Measurements from ENCODE around the gene DCLK3. TPM values are rescaled to one million over a fixed set of nuclear protein-coding genes. Genes with fewer than 3 reads are reported as not detected.

Gene DCLK3
- total RNA-seq, 1 experiment from 2014 or later = 1.4 TPM

- Histone ChIP-seq H2BK120ac (ENCODE audit: low read depth, low read length, poor library complexity, severe bottlenecking) (no peak overlapping the region), H4K5ac (ENCODE audit: insufficient read length, low read depth, low read length) (no peak overlapping the region), H4K8ac (replicated peaks; ENCODE audit: insufficient read length, low read depth, low read length) (no peak overlapping the region), H3K9me3 (ENCODE audit: control insufficient read depth, low read depth, low read length) (no peaks in the 10 kb centered on the region), H3K18ac (ENCODE audit: insufficient read length, low read depth, low read length) (no peak overlapping the region), H3K4ac (ENCODE audit: low read depth, low read length) (no peak overlapping the region), H2BK20ac (ENCODE audit: low read depth, low read length, poor library complexity, severe bottlenecking) (no peak overlapping the region), H3T11ph (ENCODE audit: low read length) (no peak overlapping the region), H3K4me1 (ENCODE audit: insufficient read depth, low read length) (no peaks in the 10 kb centered on the region), H2BK5ac (ENCODE audit: insufficient read length, low read length) (no peak overlapping the region), H3K27ac (ENCODE audit: insufficient read length, low read depth, low read length) (no peak overlapping the region), H3K56ac (ENCODE audit: insufficient read length, low read depth, low read length) (no peak overlapping the region), H2BK15ac (ENCODE audit: low read depth, low read length) (no peak overlapping the region), H3K4me2 (ENCODE audit: insufficient read depth, insufficient read length, low read length) (no peak overlapping the region), H2AFZ (ENCODE audit: low read length) (no peak overlapping the region), H3K23ac (ENCODE audit: insufficient read length, low read depth, low read length) (no peak overlapping the region), H3K27me3 (ENCODE audit: insufficient read depth, low read length) (no peaks in the 10 kb centered on the region), H3K79me2 (ENCODE audit: insufficient read depth, low read length) (no peaks in the 10 kb centered on the region), H3K14ac (ENCODE audit: insufficient read depth, low read length) (no peak overlapping the region), H4K20me1 (ENCODE audit: control insufficient read depth, insufficient read depth, insufficient read length) (no peaks in the 10 kb centered on the region), H3K23me2 (ENCODE audit: insufficient read length, low read depth, low read length, poor library complexity, severe bottlenecking) (no peaks in the 10 kb centered on the region), H2BK12ac (ENCODE audit: insufficient read length, low read depth, low read length) (no peak overlapping the region), H2AK5ac (ENCODE audit: insufficient read length, low read length) (no peak overlapping the region), H4K91ac (ENCODE audit: insufficient read length, low read depth, low read length) (no peak overlapping the region), H3K9ac (ENCODE audit: extremely low read depth, insufficient read length, low read length) (no peak overlapping the region), H3K79me1 (ENCODE audit: insufficient read depth, low read depth, low read length, poor library complexity, severe bottlenecking) (no peaks in the 10 kb centered on the region)
- WGBS (ENCODE audit: extremely low coverage, insufficient read length, low lambda C conversion rate) = no CpG with 5 or more reads among the region's 3 CpGs
- H3K36me3 Mint-ChIP-seq (ENCODE audit: insufficient read depth in 1 of 3, low read depth in 3 of 3) = no peaks in the 10 kb centered on the region
- H3K4me3 Mint-ChIP-seq = no peak overlapping the region
- DNase-seq = no peak
- no peaks in the 10 kb centered on the region for H3K9me3 Mint-ChIP-seq
- no peak overlapping the region; a peak in 1 of 7 replicates for H3K27ac Mint-ChIP-seq
- H3K27me3 Mint-ChIP-seq (ENCODE audit: low read depth) = no peaks in the 10 kb centered on the region
- H3K4me1 Mint-ChIP-seq = no peaks in the 10 kb centered on the region; a peak in 1 of 4 replicates
- TF ChIP-seq CTCF (conservative IDR thresholded peaks at IDR 0.05) = no peak
Measured at GRCh38 chr3:36784138-36784635, 19.8 kb upstream of the DCLK3 start.

Data from H9 (cell line).